ENCODE results near the gene DYSF.

DNA sequence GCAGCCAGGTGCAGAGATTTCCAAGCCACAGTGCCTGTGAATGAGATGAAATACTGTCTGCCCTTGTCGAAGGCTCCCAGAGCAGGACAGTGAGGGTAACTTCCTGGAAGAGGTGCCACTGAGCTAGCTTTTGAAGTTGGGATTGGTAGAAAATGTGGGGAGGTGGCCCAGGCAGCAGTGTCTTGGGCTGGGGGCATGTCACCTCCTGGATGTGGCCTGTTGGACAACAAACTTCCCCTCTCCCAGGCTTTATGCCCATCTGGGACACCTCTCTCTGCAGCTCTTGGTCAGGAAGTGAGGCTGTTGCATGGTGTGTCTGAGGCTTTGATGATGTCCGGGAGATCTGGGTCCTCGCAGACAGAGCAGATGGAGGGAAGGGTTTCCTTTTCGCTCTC lies 151.4 kb downstream of the DYSF start:
- no peak for TF ChIP-seq POLR2A (IDR thresholded peaks at IDR 0.05; ENCODE audit: low read depth)
- TF ChIP-seq, protein P1, sequence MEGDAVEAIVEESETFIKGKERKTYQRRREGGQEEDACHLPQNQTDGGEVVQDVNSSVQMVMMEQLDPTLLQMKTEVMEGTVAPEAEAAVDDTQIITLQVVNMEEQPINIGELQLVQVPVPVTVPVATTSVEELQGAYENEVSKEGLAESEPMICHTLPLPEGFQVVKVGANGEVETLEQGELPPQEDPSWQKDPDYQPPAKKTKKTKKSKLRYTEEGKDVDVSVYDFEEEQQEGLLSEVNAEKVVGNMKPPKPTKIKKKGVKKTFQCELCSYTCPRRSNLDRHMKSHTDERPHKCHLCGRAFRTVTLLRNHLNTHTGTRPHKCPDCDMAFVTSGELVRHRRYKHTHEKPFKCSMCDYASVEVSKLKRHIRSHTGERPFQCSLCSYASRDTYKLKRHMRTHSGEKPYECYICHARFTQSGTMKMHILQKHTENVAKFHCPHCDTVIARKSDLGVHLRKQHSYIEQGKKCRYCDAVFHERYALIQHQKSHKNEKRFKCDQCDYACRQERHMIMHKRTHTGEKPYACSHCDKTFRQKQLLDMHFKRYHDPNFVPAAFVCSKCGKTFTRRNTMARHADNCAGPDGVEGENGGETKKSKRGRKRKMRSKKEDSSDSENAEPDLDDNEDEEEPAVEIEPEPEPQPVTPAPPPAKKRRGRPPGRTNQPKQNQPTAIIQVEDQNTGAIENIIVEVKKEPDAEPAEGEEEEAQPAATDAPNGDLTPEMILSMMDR (IDR thresholded peaks at IDR 0.05), result no peak
